ENCODE measurements around the gene UAP1L1.
A peak's percentile ranks its signal among the peaks of the same experiment; 100 is the strongest.

Gene UAP1L1, protein sequence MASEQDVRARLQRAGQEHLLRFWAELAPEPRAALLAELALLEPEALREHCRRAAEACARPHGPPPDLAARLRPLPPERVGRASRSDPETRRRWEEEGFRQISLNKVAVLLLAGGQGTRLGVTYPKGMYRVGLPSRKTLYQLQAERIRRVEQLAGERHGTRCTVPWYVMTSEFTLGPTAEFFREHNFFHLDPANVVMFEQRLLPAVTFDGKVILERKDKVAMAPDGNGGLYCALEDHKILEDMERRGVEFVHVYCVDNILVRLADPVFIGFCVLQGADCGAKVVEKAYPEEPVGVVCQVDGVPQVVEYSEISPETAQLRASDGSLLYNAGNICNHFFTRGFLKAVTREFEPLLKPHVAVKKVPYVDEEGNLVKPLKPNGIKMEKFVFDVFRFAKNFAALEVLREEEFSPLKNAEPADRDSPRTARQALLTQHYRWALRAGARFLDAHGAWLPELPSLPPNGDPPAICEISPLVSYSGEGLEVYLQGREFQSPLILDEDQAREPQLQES

DNA sequence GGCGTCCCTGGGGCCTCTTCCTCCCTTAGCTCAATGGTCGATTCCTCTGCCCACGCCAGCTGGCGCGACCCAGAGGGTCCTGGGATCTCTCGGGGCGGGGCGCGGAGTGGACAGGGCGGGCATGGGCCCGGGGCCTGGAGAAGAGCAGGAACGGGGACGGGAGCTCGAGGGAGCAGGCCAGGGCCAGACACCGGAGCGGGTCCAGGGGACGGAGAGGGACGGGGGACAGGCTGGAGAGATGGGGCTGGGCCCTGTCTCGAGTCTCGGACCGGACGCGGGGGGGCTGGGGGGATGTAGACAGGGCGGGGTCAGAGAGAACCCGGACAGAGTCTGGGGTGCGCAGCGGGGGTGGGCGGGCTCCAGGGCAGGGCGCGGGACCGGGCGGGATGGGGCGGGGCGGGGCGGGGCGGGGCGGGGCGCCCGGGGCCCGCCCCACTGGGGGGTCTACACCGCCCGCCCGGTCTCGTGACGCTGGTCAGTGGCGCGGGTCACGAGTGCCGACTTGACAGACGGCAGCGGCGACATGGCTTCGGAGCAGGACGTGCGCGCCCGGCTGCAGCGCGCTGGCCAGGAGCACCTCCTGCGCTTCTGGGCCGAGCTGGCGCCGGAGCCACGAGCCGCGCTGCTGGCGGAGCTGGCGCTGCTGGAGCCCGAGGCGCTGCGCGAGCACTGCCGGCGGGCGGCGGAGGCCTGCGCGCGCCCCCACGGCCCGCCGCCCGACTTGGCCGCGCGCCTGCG lies at the start of gene UAP1L1:
Gene UAP1L1 (plus strand): TSS at position 508 of the 738 bp plus-strand sequence. CDS start 16 bp downstream, at position 524.
- H3K4me3 ChIP-seq (ENCODE audit: low read depth, low read length): peak within 1 kb of the TSS; percentile 25
- TF ChIP-seq POLR2A (IDR thresholded peaks at IDR 0.05; ENCODE audit: extremely low read depth, insufficient read length) (peak; percentile 28), MYC (IDR thresholded peaks at IDR 0.05; ENCODE audit: low read depth, low read length) (no peak)
- TF ChIP-seq, protein P1, sequence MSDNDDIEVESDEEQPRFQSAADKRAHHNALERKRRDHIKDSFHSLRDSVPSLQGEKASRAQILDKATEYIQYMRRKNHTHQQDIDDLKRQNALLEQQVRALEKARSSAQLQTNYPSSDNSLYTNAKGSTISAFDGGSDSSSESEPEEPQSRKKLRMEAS (IDR thresholded peaks at IDR 0.05; ENCODE audit: low read depth, low read length): peak; percentile 32; the same call in 1 of the 2 replicates
- peak; percentile 61 for DNase-seq (ENCODE audit: low read depth)

DNA sequence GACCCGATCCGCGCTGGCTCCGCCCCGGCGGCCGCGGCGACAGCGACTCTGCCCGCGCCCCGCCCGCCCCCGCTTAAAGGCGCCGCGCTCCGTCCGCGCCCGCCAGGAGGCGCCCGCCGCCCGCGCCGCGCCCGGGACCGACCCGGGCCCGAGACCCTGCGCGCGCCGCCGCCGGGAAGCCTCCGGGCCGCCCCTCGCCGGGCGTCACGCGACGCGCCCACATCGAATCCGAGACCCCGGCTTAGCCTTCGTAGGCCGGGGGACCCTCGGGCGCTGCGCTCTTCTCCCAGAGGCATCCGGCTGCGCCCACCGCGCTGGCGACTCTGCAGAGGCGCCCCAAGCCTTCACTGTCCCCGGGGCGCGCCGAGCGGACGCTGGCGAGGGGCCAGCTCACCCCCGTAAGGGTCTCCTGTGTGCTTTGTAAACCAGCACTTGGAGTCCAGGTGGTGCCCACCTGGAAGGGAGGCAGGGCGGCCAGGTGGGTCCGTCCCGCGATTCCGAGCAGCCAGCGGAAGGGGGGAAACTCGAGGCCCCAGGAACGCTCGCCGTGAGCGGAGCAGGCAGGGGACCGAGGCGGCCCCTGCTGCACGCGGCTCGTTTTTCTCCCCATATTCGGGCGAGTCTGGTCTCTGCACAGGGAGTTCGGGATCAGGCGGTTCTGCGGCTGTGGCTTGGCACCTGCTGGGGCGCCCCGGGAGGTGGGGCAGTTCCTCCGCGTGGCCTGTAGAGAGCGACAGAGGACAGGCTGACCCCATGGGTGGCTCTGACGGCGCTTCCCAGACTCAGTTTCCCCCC lies 48.9 kb upstream of the UAP1L1 start:
- H3K4me3 ChIP-seq (ENCODE audit: low read depth, low read length): peak overlapping the region; percentile 64
- peak; percentile 90 for DNase-seq (ENCODE audit: low read depth)
- peak; percentile 45; the same call in 1 of the 2 replicates for TF ChIP-seq MYC (IDR thresholded peaks at IDR 0.05; ENCODE audit: low read depth, low read length)
- TF ChIP-seq, protein P2, sequence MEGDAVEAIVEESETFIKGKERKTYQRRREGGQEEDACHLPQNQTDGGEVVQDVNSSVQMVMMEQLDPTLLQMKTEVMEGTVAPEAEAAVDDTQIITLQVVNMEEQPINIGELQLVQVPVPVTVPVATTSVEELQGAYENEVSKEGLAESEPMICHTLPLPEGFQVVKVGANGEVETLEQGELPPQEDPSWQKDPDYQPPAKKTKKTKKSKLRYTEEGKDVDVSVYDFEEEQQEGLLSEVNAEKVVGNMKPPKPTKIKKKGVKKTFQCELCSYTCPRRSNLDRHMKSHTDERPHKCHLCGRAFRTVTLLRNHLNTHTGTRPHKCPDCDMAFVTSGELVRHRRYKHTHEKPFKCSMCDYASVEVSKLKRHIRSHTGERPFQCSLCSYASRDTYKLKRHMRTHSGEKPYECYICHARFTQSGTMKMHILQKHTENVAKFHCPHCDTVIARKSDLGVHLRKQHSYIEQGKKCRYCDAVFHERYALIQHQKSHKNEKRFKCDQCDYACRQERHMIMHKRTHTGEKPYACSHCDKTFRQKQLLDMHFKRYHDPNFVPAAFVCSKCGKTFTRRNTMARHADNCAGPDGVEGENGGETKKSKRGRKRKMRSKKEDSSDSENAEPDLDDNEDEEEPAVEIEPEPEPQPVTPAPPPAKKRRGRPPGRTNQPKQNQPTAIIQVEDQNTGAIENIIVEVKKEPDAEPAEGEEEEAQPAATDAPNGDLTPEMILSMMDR (IDR thresholded peaks at IDR 0.05; ENCODE audit: low read depth, low read length): peak; percentile 71
- TF ChIP-seq, protein P1 (IDR thresholded peaks at IDR 0.05; ENCODE audit: low read depth, low read length): 0 out of 2 replicates have a peak, but pooled peaks have one; percentile 30
- TF ChIP-seq POLR2A (IDR thresholded peaks at IDR 0.05; ENCODE audit: extremely low read depth, insufficient read length): peak; percentile 10

DNA sequence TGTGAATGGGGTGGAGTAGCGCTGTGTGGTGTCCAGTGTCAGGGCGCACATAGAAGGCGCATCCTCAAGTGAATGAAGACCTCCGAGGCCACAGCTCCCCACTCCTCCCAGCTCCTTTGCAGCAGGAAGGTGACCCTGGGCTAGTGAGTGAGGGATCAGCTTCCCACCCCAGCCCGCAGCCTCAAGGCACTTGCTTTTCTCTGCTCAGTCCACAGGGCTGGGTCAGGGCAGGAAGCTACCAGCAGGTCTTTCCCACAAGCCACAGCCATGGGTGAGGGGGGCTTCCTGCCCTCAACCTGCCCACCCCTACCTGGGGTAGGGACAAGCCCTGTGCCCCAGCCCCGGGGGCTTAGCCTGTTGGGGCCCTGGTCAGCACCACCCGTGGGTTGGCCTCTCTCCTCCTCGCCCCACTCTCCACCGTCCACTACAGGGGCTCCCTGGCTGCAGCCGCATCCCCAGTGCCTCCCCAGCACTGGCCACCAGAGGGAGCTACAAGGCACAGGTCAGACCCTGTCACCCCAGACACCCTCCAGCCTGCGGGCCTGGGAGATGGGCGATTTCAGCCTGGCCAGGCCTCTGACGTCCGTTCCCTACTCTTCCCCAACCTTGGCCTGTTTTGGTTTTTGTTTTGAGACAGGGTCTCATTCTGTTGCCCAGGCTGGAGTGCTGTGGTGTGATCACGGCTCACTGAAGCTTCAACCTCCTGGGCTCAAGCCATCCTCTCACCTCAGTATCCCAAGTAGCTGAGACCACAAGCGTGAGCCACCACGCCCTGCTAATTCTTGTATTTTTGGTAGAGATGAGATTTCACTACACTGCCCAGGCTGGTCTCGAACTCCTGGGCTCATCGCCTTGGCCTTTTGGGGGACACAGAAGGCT lies 48.0 kb upstream of the UAP1L1 start:
- peak; percentile 10 for TF ChIP-seq POLR2A (IDR thresholded peaks at IDR 0.05; ENCODE audit: extremely low read depth, insufficient read length)
- TF ChIP-seq MYC (IDR thresholded peaks at IDR 0.05; ENCODE audit: low read depth, low read length): no peak
- TF ChIP-seq, protein P1 (IDR thresholded peaks at IDR 0.05; ENCODE audit: low read depth, low read length): no peak
- TF ChIP-seq, protein P2 (IDR thresholded peaks at IDR 0.05; ENCODE audit: low read depth, low read length): peak; percentile 89
- peak; percentile 92 for DNase-seq (ENCODE audit: low read depth)
- peak overlapping the region; percentile 64 for H3K4me3 ChIP-seq (ENCODE audit: low read depth, low read length)

DNA sequence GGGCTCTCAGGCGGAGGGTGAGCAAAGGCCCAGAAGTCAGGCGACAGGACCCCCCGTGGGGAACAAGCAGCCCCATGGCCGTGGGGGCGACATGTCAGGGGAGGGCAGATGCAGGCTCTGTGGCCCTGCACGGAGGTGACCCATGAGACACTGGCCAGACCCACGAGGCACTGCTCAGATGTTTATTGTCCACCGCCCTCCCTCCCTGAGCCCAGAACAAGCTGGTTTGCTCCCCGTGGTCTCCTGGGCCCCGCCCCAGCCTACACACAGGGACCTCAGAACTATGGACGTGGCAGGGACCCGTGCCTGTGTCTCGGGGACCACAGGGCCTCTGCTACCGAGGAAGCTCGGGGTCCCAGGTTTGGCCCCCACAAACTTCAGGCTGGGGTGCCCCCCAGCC lies 47.3 kb upstream of the UAP1L1 start:
- DNase-seq (ENCODE audit: low read depth): peak; percentile 80
- no peak for TF ChIP-seq MYC (IDR thresholded peaks at IDR 0.05; ENCODE audit: low read depth, low read length)
- TF ChIP-seq, protein P1 (IDR thresholded peaks at IDR 0.05; ENCODE audit: low read depth, low read length): no peak; the same call in 1 of the 2 replicates
- no peak for TF ChIP-seq POLR2A (IDR thresholded peaks at IDR 0.05; ENCODE audit: extremely low read depth, insufficient read length)
- TF ChIP-seq, protein P2 (IDR thresholded peaks at IDR 0.05; ENCODE audit: low read depth, low read length): no peak
- peak overlapping the region; percentile 64 for H3K4me3 ChIP-seq (ENCODE audit: low read depth, low read length)

Data from NB4 (cell line).